Neural progenitor cell (in vitro differentiated cells): ENCODE data around the gene KDF1. TPM values are rescaled to one million over a fixed set of nuclear protein-coding genes. Genes with fewer than 3 reads are reported as not detected.
"Not testable (repeated sequence)": the region's sequence is repeated elsewhere in the genome, so short reads cannot be mapped to it uniquely, and the experiment has no call there.

Experiments
- DNase-seq: peaks from one replicate; pipeline ENCODE4 v3.0.0-alpha.2; 2016; ENCODE audit warnings: low spot score
- H2AFZ ChIP-seq: fragments of 200-600 bp; sonication (generic); replicated peaks from 2 replicates; pipeline ENCODE4 v1.6.1; 2016; ENCODE audit warnings: antibody characterized with exemption
- H3F3A ChIP-seq: fragments of 200-600 bp; sonication (generic); 2 replicates; pipeline ENCODE4 v1.6.1; 2016; ENCODE audit warnings: antibody characterized with exemption, low read depth
- H3K27ac ChIP-seq: fragments of 200-600 bp; sonication (generic); 2 replicates; pipeline ENCODE4 v1.5.1; 2016; ENCODE audit warnings: mild to moderate bottlenecking
- H3K27me3 ChIP-seq: fragments of 200-600 bp; sonication (generic); 2 replicates; pipeline ENCODE4 v1.6.1; 2016; ENCODE audit warnings: mild to moderate bottlenecking, moderate library complexity
- H3K36me3 ChIP-seq: fragments of 200-600 bp; sonication (generic); 2 replicates; pipeline ENCODE4 v1.5.1; 2016
- H3K4me1 ChIP-seq: fragments of 200-600 bp; sonication (generic); 2 replicates; pipeline ENCODE4 v1.6.1; 2016; ENCODE audit warnings: mixed run types
- H3K4me2 ChIP-seq: fragments of 200-600 bp; sonication (generic); 2 replicates; pipeline ENCODE4 v1.6.1; 2016
- H3K4me3 ChIP-seq: fragments of 200-600 bp; sonication (generic); 2 replicates; pipeline ENCODE4 v1.5.1; 2016
- H3K79me2 ChIP-seq: fragments of 200-600 bp; sonication (generic); 2 replicates; pipeline ENCODE4 v1.6.1; 2016; ENCODE audit warnings: low read depth
- H3K9ac ChIP-seq: fragments of 200-600 bp; sonication (generic); 2 replicates; pipeline ENCODE4 v1.6.1; 2016
- H3K9me3 ChIP-seq: fragments of 200-600 bp; sonication (generic); 2 replicates; pipeline ENCODE4 v1.5.1; 2016; ENCODE audit warnings: low read depth
- H4K20me1 ChIP-seq: fragments of 200-600 bp; sonication (generic); 2 replicates; pipeline ENCODE4 v1.6.1; 2016; ENCODE audit warnings: low read depth
- H3K27ac Mint-ChIP-seq: 3 replicates; pipeline ENCODE4 v1.8.0; 2021; ENCODE audit warnings: mixed read lengths
- H3K27me3 Mint-ChIP-seq: 2 replicates; pipeline ENCODE4 v1.8.0; 2022; ENCODE audit warnings: low read depth, mild to moderate bottlenecking, inconsistent platforms, moderate library complexity, mixed read lengths; ENCODE audit not compliant: insufficient read depth
- H3K36me3 Mint-ChIP-seq: 3 replicates; pipeline ENCODE4 v1.8.0; 2021; ENCODE audit warnings: mixed read lengths
- H3K4me1 Mint-ChIP-seq: 3 replicates; pipeline ENCODE4 v1.8.0; 2021; ENCODE audit warnings: mixed read lengths
- H3K4me3 Mint-ChIP-seq: 3 replicates; pipeline ENCODE4 v1.8.0; 2021; ENCODE audit warnings: mild to moderate bottlenecking, moderate library complexity, mixed read lengths
- H3K9me3 Mint-ChIP-seq: 3 replicates; pipeline ENCODE4 v1.8.0; 2020; ENCODE audit warnings: mixed read lengths
- CTCF ChIP-seq: fragments of 200-600 bp; sonication (generic); IDR thresholded peaks from 2 replicates; pipeline ENCODE4 v1.5.1; 2017; ENCODE audit warnings: antibody characterized with exemption, mild to moderate bottlenecking
- EZH2 ChIP-seq: fragments of 200-600 bp; sonication (generic); IDR thresholded peaks from 2 replicates; pipeline ENCODE4 v1.6.1; 2017; ENCODE audit warnings: antibody characterized with exemption, mild to moderate bottlenecking, moderate library complexity
- EZH2phosphoT487 ChIP-seq: fragments of 200-600 bp; sonication (generic); IDR thresholded peaks from 2 replicates; pipeline ENCODE4 v1.6.1; 2017; ENCODE audit warnings: antibody characterized with exemption
- total RNA-seq: library from RNA; depleted of rRNA; stranded (reverse); fragments of >200 nt; gene quantifications from 2 replicates; pipeline ENCODE4 v1.2.3, GENCODE V29; 2015; ENCODE audit warnings: low replicate concordance

KDF1 gene
- total RNA-seq, 1 donor from 2014 or later = not detected

GRCh38 chr1:26949926-26950319 is 10.3 kb downstream of the KDF1 start:
- H4K20me1 ChIP-seq = no peaks in the 10 kb centered on the region
- Mint-ChIP-seq H3K4me3 (no peak overlapping the region), H3K27ac (no peak overlapping the region), H3K36me3 (peaks cover 19% of the 10 kb centered on the region), H3K9me3 (no peaks in the 10 kb centered on the region), H3K4me1 (peaks cover 4% of the 10 kb centered on the region), H3K27me3 (peaks cover 2% of the 10 kb centered on the region)
- H3K9ac ChIP-seq = no peak overlapping the region
- H3K4me2 ChIP-seq = no peak overlapping the region
- H3K4me1 ChIP-seq = no peaks in the 10 kb centered on the region
- H2AFZ ChIP-seq = no peak overlapping the region
- no peaks in the 10 kb centered on the region for H3K9me3 ChIP-seq
- TF ChIP-seq EZH2phosphoT487 (no peak), EZH2 (no peak), CTCF (no peak)
- no peak overlapping the region for H3K27ac ChIP-seq
- H3K79me2 ChIP-seq = no peaks in the 10 kb centered on the region
- DNase-seq = no peak
- no peaks in the 10 kb centered on the region for H3K36me3 ChIP-seq
- H3K27me3 ChIP-seq = no peaks in the 10 kb centered on the region
- H3F3A ChIP-seq = peaks cover 9% of the 10 kb centered on the region
- no peak overlapping the region for H3K4me3 ChIP-seq

- peak overlapping the region; percentile 58 for H3K27ac ChIP-seq
- H3F3A ChIP-seq = peaks cover 9% of the 10 kb centered on the region
- no peaks in the 10 kb centered on the region for H3K27me3 ChIP-seq
- no peak overlapping the region for H2AFZ ChIP-seq
- H3K9ac ChIP-seq = no peak overlapping the region
- no peak overlapping the region for H3K4me2 ChIP-seq
- Mint-ChIP-seq H3K36me3 (peaks cover 20% of the 10 kb centered on the region), H3K9me3 (no peaks in the 10 kb centered on the region), H3K4me1 (peaks cover 4% of the 10 kb centered on the region), H3K27ac (no peak overlapping the region), H3K4me3 (peak overlapping the region; percentile 15), H3K27me3 (peaks cover 2% of the 10 kb centered on the region)
- H4K20me1 ChIP-seq = no peaks in the 10 kb centered on the region
- no peak overlapping the region for H3K4me3 ChIP-seq
- no peak for DNase-seq
- H3K79me2 ChIP-seq = no peaks in the 10 kb centered on the region
- no peaks in the 10 kb centered on the region for H3K4me1 ChIP-seq
- no peaks in the 10 kb centered on the region for H3K9me3 ChIP-seq
- no peaks in the 10 kb centered on the region for H3K36me3 ChIP-seq
- TF ChIP-seq CTCF = no peak
- TF ChIP-seq EZH2phosphoT487 = no peak
These were observed 10.9 kb downstream of the KDF1 start for GRCh38 chr1:26949266-26949925.

- not testable (repeated sequence) for H3K79me2 ChIP-seq, H4K20me1 ChIP-seq, H3K9me3 Mint-ChIP-seq, H3K9ac ChIP-seq, H3F3A ChIP-seq, H3K36me3 ChIP-seq, DNase-seq, H3K4me3 Mint-ChIP-seq, H3K9me3 ChIP-seq, H2AFZ ChIP-seq, H3K4me2 ChIP-seq, H3K4me3 ChIP-seq, H3K27me3 Mint-ChIP-seq, H3K27ac ChIP-seq, H3K27ac Mint-ChIP-seq, H3K27me3 ChIP-seq, H3K4me1 ChIP-seq, H3K4me1 Mint-ChIP-seq
- peaks cover 20% of the 10 kb centered on the region for H3K36me3 Mint-ChIP-seq
These were observed 11.6 kb downstream of the KDF1 start for GRCh38 chr1:26948725-26949057.

- no peak overlapping the region for H2AFZ ChIP-seq
- no peaks in the 10 kb centered on the region for H4K20me1 ChIP-seq
These were observed 14.0 kb downstream of the KDF1 start for GRCh38 chr1:26946270-26946669.

More at GRCh38 chr1:26946270-26946669, 14.0 kb downstream of the KDF1 start:
- H3K9ac ChIP-seq = no peak overlapping the region
- H3K4me3 ChIP-seq = no peak overlapping the region
- TF ChIP-seq CTCF (no peak), EZH2phosphoT487 (no peak), EZH2 (no peak)
- H3K4me2 ChIP-seq = no peak overlapping the region
- Mint-ChIP-seq H3K9me3 (no peaks in the 10 kb centered on the region), H3K36me3 (peaks cover 32% of the 10 kb centered on the region), H3K4me1 (peaks cover 4% of the 10 kb centered on the region), H3K27me3 (peaks cover 2% of the 10 kb centered on the region), H3K27ac (no peak overlapping the region), H3K4me3 (no peak overlapping the region)
- H3K9me3 ChIP-seq = no peaks in the 10 kb centered on the region
- H3F3A ChIP-seq = peaks cover 9% of the 10 kb centered on the region
- no peaks in the 10 kb centered on the region for H3K27me3 ChIP-seq
- no peak overlapping the region for H3K27ac ChIP-seq
- H3K36me3 ChIP-seq = no peaks in the 10 kb centered on the region
- no peaks in the 10 kb centered on the region for H3K79me2 ChIP-seq
- no peaks in the 10 kb centered on the region for H3K4me1 ChIP-seq
- no peak for DNase-seq
